ENCODE data around the gene SORCS2.
A peak's percentile ranks its signal among the peaks of the same experiment; 100 is the strongest.

The SORCS2 gene

DNA sequence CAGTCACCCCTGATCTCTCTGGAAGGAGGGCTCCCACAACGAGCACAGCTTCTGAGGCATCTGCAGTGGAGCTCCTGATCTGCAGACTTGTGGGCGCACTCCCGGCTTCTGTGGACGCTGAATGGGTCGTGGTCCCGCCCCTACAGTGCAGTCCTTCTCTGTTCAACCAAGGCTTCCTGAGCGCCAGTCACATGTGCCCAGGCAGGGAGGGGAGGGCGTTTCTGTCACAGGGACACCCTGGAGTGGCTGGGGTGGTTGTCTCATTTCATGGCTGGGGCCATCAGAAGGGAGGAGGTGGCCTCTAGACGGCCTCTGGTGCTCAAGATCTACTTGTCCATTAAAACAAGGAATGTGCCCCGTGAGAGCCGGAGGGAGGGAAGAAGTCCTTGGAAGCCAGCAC lies 309.5 kb downstream of the SORCS2 start:
- TF ChIP-seq EZH2phosphoT487 (IDR thresholded peaks at IDR 0.05; ENCODE audit: borderline replicate concordance, low read length), result no peak
- TF ChIP-seq, protein P1, sequence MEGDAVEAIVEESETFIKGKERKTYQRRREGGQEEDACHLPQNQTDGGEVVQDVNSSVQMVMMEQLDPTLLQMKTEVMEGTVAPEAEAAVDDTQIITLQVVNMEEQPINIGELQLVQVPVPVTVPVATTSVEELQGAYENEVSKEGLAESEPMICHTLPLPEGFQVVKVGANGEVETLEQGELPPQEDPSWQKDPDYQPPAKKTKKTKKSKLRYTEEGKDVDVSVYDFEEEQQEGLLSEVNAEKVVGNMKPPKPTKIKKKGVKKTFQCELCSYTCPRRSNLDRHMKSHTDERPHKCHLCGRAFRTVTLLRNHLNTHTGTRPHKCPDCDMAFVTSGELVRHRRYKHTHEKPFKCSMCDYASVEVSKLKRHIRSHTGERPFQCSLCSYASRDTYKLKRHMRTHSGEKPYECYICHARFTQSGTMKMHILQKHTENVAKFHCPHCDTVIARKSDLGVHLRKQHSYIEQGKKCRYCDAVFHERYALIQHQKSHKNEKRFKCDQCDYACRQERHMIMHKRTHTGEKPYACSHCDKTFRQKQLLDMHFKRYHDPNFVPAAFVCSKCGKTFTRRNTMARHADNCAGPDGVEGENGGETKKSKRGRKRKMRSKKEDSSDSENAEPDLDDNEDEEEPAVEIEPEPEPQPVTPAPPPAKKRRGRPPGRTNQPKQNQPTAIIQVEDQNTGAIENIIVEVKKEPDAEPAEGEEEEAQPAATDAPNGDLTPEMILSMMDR (IDR thresholded peaks at IDR 0.05; ENCODE audit: low read depth, low read length, poor library complexity, severe bottlenecking), result no peak
- no peak overlapping the region for H3K27ac ChIP-seq (ENCODE audit: low read depth, low read length)
- H3K4me1 ChIP-seq (ENCODE audit: control insufficient read depth, low read length), result peaks cover 52% of the 10 kb centered on the region

DNA sequence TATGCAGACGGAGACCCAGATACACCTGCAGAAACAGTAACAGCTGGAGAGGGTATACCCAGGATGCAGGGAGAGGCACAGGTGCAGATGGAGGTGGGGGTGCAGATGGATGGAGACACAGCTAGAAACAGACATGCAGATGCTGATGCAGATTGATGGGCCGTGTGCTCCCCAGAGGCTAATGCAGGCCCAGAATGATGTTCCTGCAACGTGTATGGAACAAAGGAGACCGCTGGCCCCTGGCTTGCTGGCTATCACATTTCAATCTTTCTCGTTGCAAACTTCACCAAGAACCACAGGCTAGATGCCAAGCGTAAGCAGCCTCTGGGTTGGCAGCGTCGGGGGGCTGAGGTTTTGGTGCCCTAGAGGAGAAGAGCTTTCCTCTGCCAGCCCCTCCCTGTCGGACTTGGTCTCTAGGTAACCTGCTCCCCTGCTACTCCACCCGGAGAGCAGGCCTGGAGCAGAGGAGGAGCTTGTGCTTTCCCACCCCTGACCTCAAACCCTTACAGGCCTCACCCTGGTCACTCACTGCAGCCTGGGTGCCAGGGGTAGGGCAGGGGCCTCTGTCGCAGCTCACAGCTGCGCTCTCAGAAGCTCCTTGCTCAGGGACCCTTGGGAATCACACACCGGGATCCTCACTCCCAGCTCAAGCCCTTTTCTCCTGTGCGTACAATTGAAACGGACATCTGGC lies 311.4 kb downstream of the SORCS2 start:
- TF ChIP-seq EZH2phosphoT487 (IDR thresholded peaks at IDR 0.05; ENCODE audit: borderline replicate concordance, low read length), result no peak
- TF ChIP-seq, protein P1 (IDR thresholded peaks at IDR 0.05; ENCODE audit: low read depth, low read length, poor library complexity, severe bottlenecking), result no peak
- Histone ChIP-seq H3K79me2 (ENCODE audit: control insufficient read depth, low read length) (no peaks in the 10 kb centered on the region), H3K27ac (ENCODE audit: low read depth, low read length) (peak overlapping the region; percentile 98), H3F3A (ENCODE audit: control insufficient read depth, insufficient read depth) (peaks cover 18% of the 10 kb centered on the region), H3K4me3 (ENCODE audit: low read length) (peak overlapping the region; percentile 29), H3K36me3 (ENCODE audit: control insufficient read depth, low read length) (no peaks in the 10 kb centered on the region), H3K4me2 (ENCODE audit: low read length) (peak overlapping the region; percentile 53), H3K4me1 (ENCODE audit: control insufficient read depth, low read length) (peaks cover 71% of the 10 kb centered on the region), H4K20me1 (ENCODE audit: control insufficient read depth, insufficient read depth, low read depth, low read length) (no peaks in the 10 kb centered on the region), H3K27me3 (ENCODE audit: control insufficient read depth, low read length) (no peaks in the 10 kb centered on the region), H3K9me3 (ENCODE audit: control insufficient read depth, insufficient read depth, low read length) (no peaks in the 10 kb centered on the region), H3K9me2 (replicated peaks; ENCODE audit: control insufficient read depth, low read length) (no peaks in the 10 kb centered on the region)

More for the DNA sequence above, 309.5 kb downstream of the SORCS2 start:
- no peaks in the 10 kb centered on the region for H3K27me3 ChIP-seq (ENCODE audit: control insufficient read depth, low read length)
- H3K9me3 ChIP-seq (ENCODE audit: control insufficient read depth, insufficient read depth, low read length), result no peaks in the 10 kb centered on the region
- no peak overlapping the region for H3K4me2 ChIP-seq (ENCODE audit: low read length)
- H3F3A ChIP-seq (ENCODE audit: control insufficient read depth, insufficient read depth), result peaks cover 4% of the 10 kb centered on the region
- no peaks in the 10 kb centered on the region for H3K79me2 ChIP-seq (ENCODE audit: control insufficient read depth, low read length)
- no peak overlapping the region for H3K4me3 ChIP-seq (ENCODE audit: low read length)
- H3K36me3 ChIP-seq (ENCODE audit: control insufficient read depth, low read length), result no peaks in the 10 kb centered on the region
- H4K20me1 ChIP-seq (ENCODE audit: control insufficient read depth, insufficient read depth, low read depth, low read length), result no peaks in the 10 kb centered on the region
- H3K9me2 ChIP-seq (replicated peaks; ENCODE audit: control insufficient read depth, low read length), result no peaks in the 10 kb centered on the region

DNA sequence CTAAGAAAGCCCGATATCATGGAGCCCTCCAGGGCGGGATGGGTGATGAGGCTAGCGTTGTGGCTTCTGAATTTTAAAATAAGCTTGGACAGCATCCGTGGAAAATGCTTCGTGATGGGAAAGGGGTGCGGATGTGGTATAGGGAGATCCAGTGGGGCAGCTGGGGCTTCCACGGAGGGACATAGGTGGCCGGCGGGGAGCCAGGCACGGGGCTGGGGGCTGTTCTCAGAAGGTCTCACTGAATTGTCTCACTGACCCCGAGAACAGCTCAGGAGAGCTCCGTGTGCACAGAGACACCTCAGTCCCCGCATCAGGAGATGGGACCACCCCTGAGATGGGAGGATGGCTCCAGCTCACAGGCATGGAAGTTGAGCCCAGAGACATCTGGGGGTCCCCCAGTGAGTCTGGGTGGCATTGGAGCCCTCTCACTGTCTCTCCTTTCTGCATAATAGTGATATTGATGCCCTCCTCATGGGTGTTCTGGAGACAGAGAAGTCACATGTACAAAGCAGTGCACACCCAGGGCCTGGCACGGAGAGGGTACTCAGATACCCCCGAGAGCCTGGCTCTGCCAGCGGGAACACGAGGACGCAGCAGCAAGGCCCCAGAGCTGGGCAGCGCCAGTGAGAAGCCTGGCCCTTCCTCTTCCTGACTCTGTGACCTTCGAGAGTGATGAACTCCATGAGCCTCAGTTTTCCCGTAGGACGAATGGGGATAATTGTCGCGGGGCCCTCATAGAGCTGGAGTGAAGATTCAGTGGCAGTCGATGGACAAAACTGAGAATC lies 313.0 kb downstream of the SORCS2 start:
- H3K79me2 ChIP-seq (ENCODE audit: control insufficient read depth, low read length), result no peaks in the 10 kb centered on the region
- no peak overlapping the region for H3K4me2 ChIP-seq (ENCODE audit: low read length)
- H3K9me3 ChIP-seq (ENCODE audit: control insufficient read depth, insufficient read depth, low read length), result no peaks in the 10 kb centered on the region
- TF ChIP-seq, protein P1 (IDR thresholded peaks at IDR 0.05; ENCODE audit: low read depth, low read length, poor library complexity, severe bottlenecking), result no peak
- TF ChIP-seq EZH2phosphoT487 (IDR thresholded peaks at IDR 0.05; ENCODE audit: borderline replicate concordance, low read length), result no peak
- no peaks in the 10 kb centered on the region for H3K9me2 ChIP-seq (replicated peaks; ENCODE audit: control insufficient read depth, low read length)
- no peaks in the 10 kb centered on the region for H3K27me3 ChIP-seq (ENCODE audit: control insufficient read depth, low read length)
- no peaks in the 10 kb centered on the region for H4K20me1 ChIP-seq (ENCODE audit: control insufficient read depth, insufficient read depth, low read depth, low read length)
- H3F3A ChIP-seq (ENCODE audit: control insufficient read depth, insufficient read depth), result peaks cover 32% of the 10 kb centered on the region
- no peaks in the 10 kb centered on the region for H3K36me3 ChIP-seq (ENCODE audit: control insufficient read depth, low read length)
- H3K4me1 ChIP-seq (ENCODE audit: control insufficient read depth, low read length), result peaks cover 87% of the 10 kb centered on the region
- H3K27ac ChIP-seq (ENCODE audit: low read depth, low read length), result peak overlapping the region; percentile 98
- H3K4me3 ChIP-seq (ENCODE audit: low read length), result no peak overlapping the region

All from DOHH2 (cell line).